ENCODE results near the gene MRPS9.

Gene MRPS9

GRCh38 chr2:105134081-105134480, 96.2 kb downstream of the MRPS9 start:
- Histone ChIP-seq H3K4me1 (ENCODE audit: control insufficient read depth in 1 of 2, insufficient read depth in 2 of 2, low read length in 2 of 2) (no peaks in the 10 kb centered on the region), H3K27me3 (ENCODE audit: control insufficient read depth in 1 of 2, insufficient read depth in 2 of 2, low read length in 2 of 2) (no peaks in the 10 kb centered on the region), H3K9ac (ENCODE audit: low read depth in 1 of 2, low read length in 2 of 2) (no peak overlapping the region), H3K27ac (ENCODE audit: low read depth, low read length) (no peak overlapping the region), H3K4me3 (ENCODE audit: low read depth in 1 of 2, low read length in 2 of 2) (no peak overlapping the region), H3K9me3 (ENCODE audit: control insufficient read depth in 1 of 2, low read length in 2 of 2) (no peaks in the 10 kb centered on the region), H3K36me3 (ENCODE audit: control insufficient read depth in 1 of 2, insufficient read depth in 2 of 2, low read length in 2 of 2) (no peaks in the 10 kb centered on the region)

- Histone ChIP-seq H3K4me3 (ENCODE audit: low read depth in 1 of 2, low read length in 2 of 2) (no peak overlapping the region), H3K27ac (ENCODE audit: low read depth, low read length) (no peak overlapping the region), H3K36me3 (ENCODE audit: control insufficient read depth in 1 of 2, insufficient read depth in 2 of 2, low read length in 2 of 2) (no peaks in the 10 kb centered on the region), H3K9ac (ENCODE audit: low read depth in 1 of 2, low read length in 2 of 2) (no peak overlapping the region), H3K9me3 (ENCODE audit: control insufficient read depth in 1 of 2, low read length in 2 of 2) (no peaks in the 10 kb centered on the region), H3K4me1 (ENCODE audit: control insufficient read depth in 1 of 2, insufficient read depth in 2 of 2, low read length in 2 of 2) (no peaks in the 10 kb centered on the region), H3K27me3 (ENCODE audit: control insufficient read depth in 1 of 2, insufficient read depth in 2 of 2, low read length in 2 of 2) (peaks cover 0 to 4% of the 10 kb centered on the region in 2 donors)
These were observed 97.6 kb downstream of the MRPS9 start for GRCh38 chr2:105135436-105135835.

GRCh38 chr2:105136394-105136793, 98.5 kb downstream of the MRPS9 start:
- Histone ChIP-seq H3K36me3 (ENCODE audit: control insufficient read depth in 1 of 2, insufficient read depth in 2 of 2, low read length in 2 of 2) (no peaks in the 10 kb centered on the region), H3K4me1 (ENCODE audit: control insufficient read depth in 1 of 2, insufficient read depth in 2 of 2, low read length in 2 of 2) (no peaks in the 10 kb centered on the region), H3K27me3 (ENCODE audit: control insufficient read depth in 1 of 2, insufficient read depth in 2 of 2, low read length in 2 of 2) (peaks cover 0 to 6% of the 10 kb centered on the region in 2 donors), H3K9me3 (ENCODE audit: control insufficient read depth in 1 of 2, low read length in 2 of 2) (no peaks in the 10 kb centered on the region), H3K9ac (ENCODE audit: low read depth in 1 of 2, low read length in 2 of 2) (no peak overlapping the region), H3K27ac (ENCODE audit: low read depth, low read length) (no peak overlapping the region), H3K4me3 (ENCODE audit: low read depth in 1 of 2, low read length in 2 of 2) (no peak overlapping the region)

- Histone ChIP-seq H3K9ac (ENCODE audit: low read depth in 1 of 2, low read length in 2 of 2) (no peak overlapping the region), H3K4me1 (ENCODE audit: control insufficient read depth in 1 of 2, insufficient read depth in 2 of 2, low read length in 2 of 2) (no peaks in the 10 kb centered on the region), H3K9me3 (ENCODE audit: control insufficient read depth in 1 of 2, low read length in 2 of 2) (no peaks in the 10 kb centered on the region), H3K27me3 (ENCODE audit: control insufficient read depth in 1 of 2, insufficient read depth in 2 of 2, low read length in 2 of 2) (peaks cover 14 to 17% of the 10 kb centered on the region in 2 donors), H3K27ac (ENCODE audit: low read depth, low read length) (no peak overlapping the region), H3K36me3 (ENCODE audit: control insufficient read depth in 1 of 2, insufficient read depth in 2 of 2, low read length in 2 of 2) (no peaks in the 10 kb centered on the region), H3K4me3 (ENCODE audit: low read depth in 1 of 2, low read length in 2 of 2) (no peak overlapping the region)
These were observed 100.8 kb downstream of the MRPS9 start for GRCh38 chr2:105138643-105139042.

- Histone ChIP-seq H3K27ac (ENCODE audit: low read depth, low read length) (no peak overlapping the region), H3K9me3 (ENCODE audit: control insufficient read depth in 1 of 2, low read length in 2 of 2) (no peaks in the 10 kb centered on the region), H3K36me3 (ENCODE audit: control insufficient read depth in 1 of 2, insufficient read depth in 2 of 2, low read length in 2 of 2) (no peaks in the 10 kb centered on the region), H3K4me3 (ENCODE audit: low read depth in 1 of 2, low read length in 2 of 2) (no peak overlapping the region), H3K4me1 (ENCODE audit: control insufficient read depth in 1 of 2, insufficient read depth in 2 of 2, low read length in 2 of 2) (no peaks in the 10 kb centered on the region), H3K27me3 (ENCODE audit: control insufficient read depth in 1 of 2, insufficient read depth in 2 of 2, low read length in 2 of 2) (peaks cover 18 to 22% of the 10 kb centered on the region in 2 donors), H3K9ac (ENCODE audit: low read depth in 1 of 2, low read length in 2 of 2) (no peak overlapping the region)
These were observed 101.8 kb downstream of the MRPS9 start for GRCh38 chr2:105139556-105140239.

GRCh38 chr2:105140240-105140568, 102.3 kb downstream of the MRPS9 start:
- Histone ChIP-seq H3K36me3 (ENCODE audit: control insufficient read depth in 1 of 2, insufficient read depth in 2 of 2, low read length in 2 of 2) (no peaks in the 10 kb centered on the region), H3K27ac (ENCODE audit: low read depth, low read length) (no peak overlapping the region), H3K9me3 (ENCODE audit: control insufficient read depth in 1 of 2, low read length in 2 of 2) (no peaks in the 10 kb centered on the region), H3K4me3 (ENCODE audit: low read depth in 1 of 2, low read length in 2 of 2) (no peak overlapping the region), H3K4me1 (ENCODE audit: control insufficient read depth in 1 of 2, insufficient read depth in 2 of 2, low read length in 2 of 2) (no peaks in the 10 kb centered on the region), H3K27me3 (ENCODE audit: control insufficient read depth in 1 of 2, insufficient read depth in 2 of 2, low read length in 2 of 2) (peaks cover 23 to 26% of the 10 kb centered on the region in 2 donors), H3K9ac (ENCODE audit: low read depth in 1 of 2, low read length in 2 of 2) (no peak overlapping the region)

- Histone ChIP-seq H3K27ac (ENCODE audit: low read depth, low read length) (no peak overlapping the region), H3K9ac (ENCODE audit: low read depth in 1 of 2, low read length in 2 of 2) (no peak overlapping the region), H3K9me3 (ENCODE audit: control insufficient read depth in 1 of 2, low read length in 2 of 2) (no peaks in the 10 kb centered on the region), H3K27me3 (ENCODE audit: control insufficient read depth in 1 of 2, insufficient read depth in 2 of 2, low read length in 2 of 2) (peaks cover 27 to 29% of the 10 kb centered on the region in 2 donors), H3K36me3 (ENCODE audit: control insufficient read depth in 1 of 2, insufficient read depth in 2 of 2, low read length in 2 of 2) (no peaks in the 10 kb centered on the region), H3K4me1 (ENCODE audit: control insufficient read depth in 1 of 2, insufficient read depth in 2 of 2, low read length in 2 of 2) (no peaks in the 10 kb centered on the region), H3K4me3 (ENCODE audit: low read depth in 1 of 2, low read length in 2 of 2) (no peak overlapping the region)
These were observed 103.3 kb downstream of the MRPS9 start for GRCh38 chr2:105141099-105141614.

GRCh38 chr2:105142239-105142638, 104.4 kb downstream of the MRPS9 start:
- no peaks in the 10 kb centered on the region for H3K9me3 ChIP-seq (ENCODE audit: control insufficient read depth in 1 of 2, low read length in 2 of 2)

GRCh38 chr2:105143094-105143466, 105.2 kb downstream of the MRPS9 start:
- H3K36me3 ChIP-seq (ENCODE audit: control insufficient read depth in 1 of 2, insufficient read depth in 2 of 2, low read length in 2 of 2): no peaks in the 10 kb centered on the region
- H3K9me3 ChIP-seq (ENCODE audit: control insufficient read depth in 1 of 2, low read length in 2 of 2): no peaks in the 10 kb centered on the region
- H3K4me1 ChIP-seq (ENCODE audit: control insufficient read depth in 1 of 2, insufficient read depth in 2 of 2, low read length in 2 of 2): no peaks in the 10 kb centered on the region
- H3K4me3 ChIP-seq (ENCODE audit: low read depth in 1 of 2, low read length in 2 of 2): no peak overlapping the region
- no peak overlapping the region for H3K9ac ChIP-seq (ENCODE audit: low read depth in 1 of 2, low read length in 2 of 2)
- no peak overlapping the region for H3K27ac ChIP-seq (ENCODE audit: low read depth, low read length)
- peaks cover 36 to 39% of the 10 kb centered on the region in 2 donors for H3K27me3 ChIP-seq (ENCODE audit: control insufficient read depth in 1 of 2, insufficient read depth in 2 of 2, low read length in 2 of 2)

More at GRCh38 chr2:105142239-105142638, 104.4 kb downstream of the MRPS9 start:
- Histone ChIP-seq H3K9ac (ENCODE audit: low read depth in 1 of 2, low read length in 2 of 2) (no peak overlapping the region), H3K4me1 (ENCODE audit: control insufficient read depth in 1 of 2, insufficient read depth in 2 of 2, low read length in 2 of 2) (no peaks in the 10 kb centered on the region), H3K27me3 (ENCODE audit: control insufficient read depth in 1 of 2, insufficient read depth in 2 of 2, low read length in 2 of 2) (peaks cover 32 to 36% of the 10 kb centered on the region in 2 donors), H3K4me3 (ENCODE audit: low read depth in 1 of 2, low read length in 2 of 2) (no peak overlapping the region), H3K36me3 (ENCODE audit: control insufficient read depth in 1 of 2, insufficient read depth in 2 of 2, low read length in 2 of 2) (no peaks in the 10 kb centered on the region), H3K27ac (ENCODE audit: low read depth, low read length) (no peak overlapping the region)

GRCh38 chr2:105143467-105144151, 105.7 kb downstream of the MRPS9 start:
- Histone ChIP-seq H3K4me3 (ENCODE audit: low read depth in 1 of 2, low read length in 2 of 2) (no peak overlapping the region), H3K27ac (ENCODE audit: low read depth, low read length) (no peak overlapping the region), H3K9me3 (ENCODE audit: control insufficient read depth in 1 of 2, low read length in 2 of 2) (no peaks in the 10 kb centered on the region), H3K9ac (ENCODE audit: low read depth in 1 of 2, low read length in 2 of 2) (no peak overlapping the region), H3K4me1 (ENCODE audit: control insufficient read depth in 1 of 2, insufficient read depth in 2 of 2, low read length in 2 of 2) (no peaks in the 10 kb centered on the region), H3K36me3 (ENCODE audit: control insufficient read depth in 1 of 2, insufficient read depth in 2 of 2, low read length in 2 of 2) (no peaks in the 10 kb centered on the region), H3K27me3 (ENCODE audit: control insufficient read depth in 1 of 2, insufficient read depth in 2 of 2, low read length in 2 of 2) (peaks cover 36 to 39% of the 10 kb centered on the region in 2 donors)
